ENCODE data around the gene ISY1.

- no peak for TF ChIP-seq EZH2 (IDR thresholded peaks at IDR 0.05; ENCODE audit: borderline replicate concordance, insufficient read depth, low read depth, low read length, poor library complexity, severe bottlenecking)
- no peak for TF ChIP-seq CTCF (IDR thresholded peaks at IDR 0.05)
Measured at GRCh38 chr3:129128357-129129155, 32.3 kb downstream of the ISY1 start.

All from B cell (primary cell).